ENCODE measurements around the gene KLF2. TPM values are rescaled to one million over a fixed set of nuclear protein-coding genes. Genes with fewer than 3 reads are reported as not detected.
A peak's percentile ranks its signal among the peaks of the same experiment; 100 is the strongest.

KLF2 gene
- total and polyA plus RNA-seq, 2 donors (not counting 1 experiment from before 2014, with no cell fraction given) = 242 to 3,965 TPM

DNA sequence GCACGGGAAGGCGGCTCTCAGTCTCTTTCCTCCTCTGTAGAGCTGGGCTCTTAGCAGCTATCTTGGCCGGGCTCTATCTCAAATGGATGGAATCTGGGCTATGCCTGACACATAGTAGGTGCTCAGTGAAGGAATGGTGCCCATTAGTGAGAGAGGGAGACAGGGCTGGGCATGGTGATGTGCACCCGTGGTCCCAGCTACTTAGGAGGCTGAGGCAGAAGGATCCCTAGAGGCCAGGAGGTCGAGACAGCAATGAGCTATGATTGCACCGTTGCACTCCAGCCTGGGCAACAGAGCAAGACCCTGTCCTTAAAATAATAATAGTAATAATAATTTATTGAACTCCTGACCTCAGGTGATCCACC lies 14.7 kb downstream of the KLF2 start:
- no peaks in the 10 kb centered on the region for H3K27me3 Mint-ChIP-seq
- POLR2A ChIA-PET = interaction anchor here (0.5 to 3.0 kb wide), 11 partner anchors 8 to 1931 kb away, joined by 3 to 41 read pairs (median 4); partner anchors contain the start of gene KLF2
- peaks cover 53 to 72% of the 10 kb centered on the region in 2 donors for H3K4me1 ChIP-seq (ENCODE audit: control insufficient read depth in 2 of 2, insufficient read depth in 2 of 2, low read length in 2 of 2)
- peaks cover 60% of the 10 kb centered on the region for H3K4me1 Mint-ChIP-seq
- no peaks in the 10 kb centered on the region for H3K36me3 ChIP-seq (replicated peaks in 1 of 2; ENCODE audit: control extremely low read depth in 1 of 2, control insufficient read depth in 1 of 2, extremely low read depth in 1 of 2, insufficient read depth in 2 of 2, low read length in 1 of 2)
- H3K4me3 ChIP-seq (ENCODE audit: control extremely low read depth in 1 of 5, extremely low read depth in 1 of 5, insufficient read depth in 1 of 5, low read depth in 2 of 5, low read length in 4 of 5) = peak overlapping the region in 1 of 5 experiments; percentile 49
- H3K79me2 ChIP-seq (ENCODE audit: control insufficient read depth, insufficient read depth, low read length) = peaks cover 10% of the 10 kb centered on the region
- no peaks in the 10 kb centered on the region for H3K9me3 Mint-ChIP-seq (ENCODE audit: insufficient read depth)
- 64% methylated on average over 2 of the region's 6 CpGs for WGBS (ENCODE audit: insufficient coverage)
- H3K9ac ChIP-seq (ENCODE audit: low read length) = no peak overlapping the region
- H3K27ac ChIP-seq (ENCODE audit: low read length in 2 of 2) = no peak overlapping the region
- peak overlapping the region; percentile 78 for H3K4me2 ChIP-seq (replicated peaks; ENCODE audit: low read depth, low read length, poor library complexity, severe bottlenecking)
- peak overlapping the region; percentile 87 for H3K27ac Mint-ChIP-seq
- no peaks in the 10 kb centered on the region for H4K20me1 ChIP-seq (ENCODE audit: control insufficient read depth, insufficient read depth, low read length, poor library complexity, severe bottlenecking)
- DNase-seq (no peak), ATAC-seq (ENCODE audit: low read depth) (no peak)
- peaks cover 0 to 4% (median 0%) of the 10 kb centered on the region in 3 donors for H3K9me3 ChIP-seq (ENCODE audit: control extremely low read depth in 1 of 3, control insufficient read depth in 2 of 3, insufficient read depth in 1 of 3, low read length in 2 of 3)
- CTCF ChIA-PET = interaction anchor here (0.8 to 2.3 kb wide), 13 partner anchors 9 to 154 kb away, joined by 3 to 13 read pairs (median 5); no protein-coding TSS in a partner anchor
- no peak overlapping the region for H2AFZ ChIP-seq (ENCODE audit: insufficient read depth, low read depth, low read length, poor library complexity, severe bottlenecking)
- peak overlapping the region; percentile 83 for H3K4me3 Mint-ChIP-seq
- intact Hi-C loops (cut with micrococcal nuclease) = no loop called here
- H3K27me3 ChIP-seq (replicated peaks in 1 of 4; ENCODE audit: control extremely low read depth in 1 of 4, control insufficient read depth in 3 of 4, insufficient read depth in 4 of 4, low read length in 3 of 4) = no peaks in the 10 kb centered on the region
- TF ChIP-seq, protein P1, sequence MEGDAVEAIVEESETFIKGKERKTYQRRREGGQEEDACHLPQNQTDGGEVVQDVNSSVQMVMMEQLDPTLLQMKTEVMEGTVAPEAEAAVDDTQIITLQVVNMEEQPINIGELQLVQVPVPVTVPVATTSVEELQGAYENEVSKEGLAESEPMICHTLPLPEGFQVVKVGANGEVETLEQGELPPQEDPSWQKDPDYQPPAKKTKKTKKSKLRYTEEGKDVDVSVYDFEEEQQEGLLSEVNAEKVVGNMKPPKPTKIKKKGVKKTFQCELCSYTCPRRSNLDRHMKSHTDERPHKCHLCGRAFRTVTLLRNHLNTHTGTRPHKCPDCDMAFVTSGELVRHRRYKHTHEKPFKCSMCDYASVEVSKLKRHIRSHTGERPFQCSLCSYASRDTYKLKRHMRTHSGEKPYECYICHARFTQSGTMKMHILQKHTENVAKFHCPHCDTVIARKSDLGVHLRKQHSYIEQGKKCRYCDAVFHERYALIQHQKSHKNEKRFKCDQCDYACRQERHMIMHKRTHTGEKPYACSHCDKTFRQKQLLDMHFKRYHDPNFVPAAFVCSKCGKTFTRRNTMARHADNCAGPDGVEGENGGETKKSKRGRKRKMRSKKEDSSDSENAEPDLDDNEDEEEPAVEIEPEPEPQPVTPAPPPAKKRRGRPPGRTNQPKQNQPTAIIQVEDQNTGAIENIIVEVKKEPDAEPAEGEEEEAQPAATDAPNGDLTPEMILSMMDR (IDR thresholded peaks at IDR 0.05) = no peak
- no peak for TF ChIP-seq EZH2 (IDR thresholded peaks at IDR 0.05; ENCODE audit: borderline replicate concordance, insufficient read depth, low read depth, low read length, poor library complexity, severe bottlenecking)

DNA sequence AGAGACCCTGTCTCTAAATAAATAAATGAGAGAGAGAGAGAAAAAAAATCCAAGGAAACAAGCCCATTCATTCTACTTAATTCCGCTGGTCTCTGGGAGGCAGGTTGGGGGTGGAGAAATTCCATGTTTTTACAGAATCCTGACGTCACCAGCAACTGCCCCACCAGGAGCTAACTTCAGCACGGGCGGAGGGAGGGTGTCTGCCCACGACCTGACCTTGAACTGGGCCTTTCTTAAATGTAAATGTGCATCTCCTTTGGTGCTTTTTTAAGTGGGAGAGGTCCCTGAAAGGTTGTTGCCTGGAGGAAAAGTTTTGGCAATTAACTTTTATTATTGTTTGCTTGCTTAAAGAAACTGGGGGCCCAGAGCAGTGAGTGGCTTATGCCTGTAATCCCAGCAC lies 15.5 kb downstream of the KLF2 start:
- intact Hi-C loops (cut with micrococcal nuclease) = no loop called here
- no peak overlapping the region for H3K27ac ChIP-seq (ENCODE audit: low read length in 2 of 2)

More for the DNA sequence above, 15.5 kb downstream of the KLF2 start:
- DNase-seq (no peak), ATAC-seq (ENCODE audit: low read depth) (no peak)
- no peaks in the 10 kb centered on the region for H4K20me1 ChIP-seq (ENCODE audit: control insufficient read depth, insufficient read depth, low read length, poor library complexity, severe bottlenecking)
- H3K27me3 ChIP-seq (replicated peaks in 1 of 4; ENCODE audit: control extremely low read depth in 1 of 4, control insufficient read depth in 3 of 4, insufficient read depth in 4 of 4, low read length in 3 of 4) = no peaks in the 10 kb centered on the region
- peaks cover 59% of the 10 kb centered on the region for H3K4me1 Mint-ChIP-seq
- CTCF ChIA-PET = interaction anchor here (1.2 to 2.1 kb wide), 4 partner anchors 9 to 46 kb away, joined by 4 to 13 read pairs (median 8); no protein-coding TSS in a partner anchor
- no peak overlapping the region for H3K9ac ChIP-seq (ENCODE audit: low read length)
- POLR2A ChIA-PET = interaction anchor here (1.3 to 4.2 kb wide), 4 partner anchors 11 to 78 kb away, joined by 3 to 85 read pairs (median 30); no protein-coding TSS in a partner anchor
- H3K4me1 ChIP-seq (ENCODE audit: control insufficient read depth in 2 of 2, insufficient read depth in 2 of 2, low read length in 2 of 2) = peaks cover 53 to 72% of the 10 kb centered on the region in 2 donors
- no peak overlapping the region for H3K4me3 Mint-ChIP-seq
- H3K27me3 Mint-ChIP-seq = no peaks in the 10 kb centered on the region
- H2AFZ ChIP-seq (ENCODE audit: insufficient read depth, low read depth, low read length, poor library complexity, severe bottlenecking) = no peak overlapping the region
- 96% methylated on average over 4 of the region's 5 CpGs for WGBS (ENCODE audit: insufficient coverage)
- TF ChIP-seq, protein P1 (IDR thresholded peaks at IDR 0.05) = no peak
- no peak for TF ChIP-seq EZH2 (IDR thresholded peaks at IDR 0.05; ENCODE audit: borderline replicate concordance, insufficient read depth, low read depth, low read length, poor library complexity, severe bottlenecking)
- peak overlapping the region; percentile 67 for H3K27ac Mint-ChIP-seq
- peaks cover 0 to 4% (median 0%) of the 10 kb centered on the region in 3 donors for H3K9me3 ChIP-seq (ENCODE audit: control extremely low read depth in 1 of 3, control insufficient read depth in 2 of 3, insufficient read depth in 1 of 3, low read length in 2 of 3)
- H3K4me3 ChIP-seq (ENCODE audit: control extremely low read depth in 1 of 5, extremely low read depth in 1 of 5, insufficient read depth in 1 of 5, low read depth in 2 of 5, low read length in 4 of 5) = no peak overlapping the region
- H3K9me3 Mint-ChIP-seq (ENCODE audit: insufficient read depth) = no peaks in the 10 kb centered on the region
- H3K4me2 ChIP-seq (replicated peaks; ENCODE audit: low read depth, low read length, poor library complexity, severe bottlenecking) = no peak overlapping the region
- H3K79me2 ChIP-seq (ENCODE audit: control insufficient read depth, insufficient read depth, low read length) = peaks cover 10% of the 10 kb centered on the region
- no peaks in the 10 kb centered on the region for H3K36me3 ChIP-seq (replicated peaks in 1 of 2; ENCODE audit: control extremely low read depth in 1 of 2, control insufficient read depth in 1 of 2, extremely low read depth in 1 of 2, insufficient read depth in 2 of 2, low read length in 1 of 2)

Data from B cell (primary cell).